GM18519 (cell line): ENCODE results near the gene CARMIL3.

ENCODE experiments used
- ATAC-seq: cut with Tn5 transposase; IDR thresholded peaks from one replicate; pipeline ENCODE4 v1.9.1; 2021; ENCODE audit warnings: mild to moderate bottlenecking, moderate library complexity; ENCODE audit not compliant: unreplicated experiment, low FRiP score

The CARMIL3 gene

GRCh38 chr14:24060443-24060842 lies 8.6 kb downstream of the CARMIL3 start:
- ATAC-seq = no peak

- ATAC-seq = no peak
These were observed 9.4 kb downstream of the CARMIL3 start for GRCh38 chr14:24060984-24061913.

- no peak for ATAC-seq
These were observed 10.6 kb downstream of the CARMIL3 start for GRCh38 chr14:24062216-24062980.

- ATAC-seq = no peak
These were observed 11.5 kb downstream of the CARMIL3 start for GRCh38 chr14:24063263-24063836.

- no peak for ATAC-seq
These were observed 12.4 kb downstream of the CARMIL3 start for GRCh38 chr14:24064091-24064795.

- ATAC-seq = no peak
These were observed 13.0 kb downstream of the CARMIL3 start for GRCh38 chr14:24064856-24065255.

- ATAC-seq = no peak
These were observed 13.6 kb downstream of the CARMIL3 start for GRCh38 chr14:24065408-24065807.

GRCh38 chr14:24066496-24067132 lies 14.8 kb downstream of the CARMIL3 start:
- ATAC-seq = no peak

DNA sequence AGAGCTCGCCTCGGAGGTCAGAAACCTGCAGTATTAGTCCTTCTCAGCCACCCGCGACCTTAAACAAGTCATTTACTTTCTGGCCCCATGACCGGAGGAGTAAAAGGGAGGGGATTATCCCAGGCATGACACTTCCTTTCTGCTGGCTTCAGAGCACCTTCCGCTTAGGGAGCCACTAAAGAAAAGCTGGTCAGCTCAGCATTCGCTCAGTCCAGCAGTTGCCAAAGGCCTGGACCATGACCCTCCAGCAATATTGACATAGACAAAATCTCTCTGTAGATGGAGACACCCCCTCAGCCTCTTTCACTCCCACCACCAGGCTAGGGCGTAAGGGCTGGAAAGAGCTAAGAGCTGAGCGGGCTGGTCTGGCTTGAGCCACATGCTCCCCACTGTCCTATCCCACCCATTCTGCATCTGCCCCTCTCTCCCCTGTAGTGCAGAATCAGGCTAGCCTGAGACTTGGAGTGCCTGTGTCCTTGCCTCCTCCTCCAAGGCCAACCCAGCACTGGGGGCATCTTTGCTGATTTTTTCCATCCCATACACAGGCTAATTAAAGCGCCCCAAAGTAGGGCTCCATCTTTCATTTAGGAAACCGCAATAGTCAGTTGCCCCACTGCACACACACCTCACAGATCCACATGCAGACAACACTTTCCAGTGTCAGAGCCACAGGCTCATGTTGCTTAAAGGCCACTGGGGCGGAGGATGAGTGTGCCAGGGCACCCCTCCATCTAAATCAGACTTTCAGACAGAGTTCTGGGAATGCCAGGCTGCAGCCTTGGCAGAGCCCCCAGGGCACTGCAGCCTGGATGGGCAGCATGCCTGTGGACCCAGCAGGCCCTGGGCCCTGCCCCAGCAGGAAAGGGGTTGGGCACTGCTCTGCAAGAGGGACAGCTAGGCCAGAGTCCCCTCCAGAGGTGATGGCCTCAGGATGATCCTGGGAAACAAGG lies 15.6 kb downstream of the CARMIL3 start:
- no peak for ATAC-seq

DNA sequence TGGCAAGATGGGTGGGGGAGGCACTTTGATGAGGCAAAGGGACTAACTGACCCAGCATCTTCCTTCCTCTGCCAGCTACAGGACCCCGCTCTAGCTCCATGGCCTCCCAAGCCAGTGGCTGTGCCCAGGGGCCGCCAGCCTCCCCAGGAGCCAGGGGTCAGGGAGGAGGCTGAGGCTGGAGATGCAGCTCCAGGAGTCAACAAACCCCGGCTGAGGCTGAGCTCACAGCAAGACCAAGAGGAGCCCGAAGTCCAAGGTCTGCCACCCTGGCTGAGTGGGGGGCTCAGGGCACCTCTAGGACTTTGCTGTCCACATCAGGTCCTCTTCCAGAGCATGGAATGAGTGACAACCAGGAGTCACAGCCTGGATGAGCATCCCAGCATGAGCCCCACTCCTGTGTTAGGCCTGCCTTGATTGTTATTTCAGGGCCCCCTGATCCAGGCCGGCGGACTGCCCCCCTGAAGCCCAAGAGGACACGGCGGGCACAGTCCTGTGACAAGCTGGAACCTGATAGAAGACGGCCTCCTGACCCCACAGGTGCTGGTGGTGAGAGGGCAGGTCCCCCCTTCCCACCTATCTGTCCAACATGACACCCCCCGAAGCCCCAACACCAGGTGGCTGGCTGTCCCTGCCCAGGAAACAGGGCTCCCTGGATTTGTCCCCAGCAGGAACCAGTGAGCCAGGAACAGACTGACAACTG lies 17.1 kb downstream of the CARMIL3 start:
- ATAC-seq = no peak

- ATAC-seq = no peak
These were observed 17.6 kb downstream of the CARMIL3 start for GRCh38 chr14:24069411-24069735.

DNA sequence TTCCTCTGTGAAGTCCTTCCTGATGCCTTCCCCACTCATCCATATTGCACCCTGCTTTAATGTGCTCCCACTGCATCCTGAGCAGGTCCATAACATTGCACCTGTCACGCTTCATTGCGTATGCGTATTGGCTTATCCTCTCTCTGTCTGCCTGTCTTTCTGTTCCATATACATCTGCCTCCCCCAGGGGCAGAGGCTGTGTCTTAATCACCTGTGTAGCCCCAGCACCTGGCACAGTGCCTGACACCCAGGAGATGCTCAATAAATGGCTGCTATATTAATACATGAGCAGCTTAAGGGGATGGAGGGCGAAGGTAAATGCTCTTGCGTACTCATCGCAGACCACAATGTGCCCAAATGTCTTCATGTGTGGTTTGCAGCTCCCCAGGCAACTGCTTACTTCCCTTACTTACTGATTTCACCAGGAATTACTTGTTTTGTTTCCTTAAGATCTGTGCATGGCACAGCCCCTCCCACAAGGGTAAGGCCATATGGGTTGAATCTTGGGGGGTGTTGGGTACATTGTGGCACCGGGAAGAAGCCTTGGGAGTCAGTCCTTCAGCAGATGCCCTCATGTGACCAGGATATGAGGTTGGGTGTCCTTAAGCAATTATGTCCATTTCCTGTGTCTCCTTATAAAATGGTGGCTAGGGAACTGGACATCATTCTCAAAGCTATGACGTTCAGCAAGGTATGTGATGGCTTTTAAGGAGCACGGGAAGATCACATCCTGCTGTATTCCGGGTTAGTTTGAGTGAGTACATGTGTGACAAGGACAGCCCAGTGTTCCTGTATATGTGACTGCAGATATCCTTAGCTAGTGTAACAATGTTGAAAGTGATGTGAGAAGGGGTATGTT lies 18.7 kb downstream of the CARMIL3 start:
- ATAC-seq = no peak

DNA sequence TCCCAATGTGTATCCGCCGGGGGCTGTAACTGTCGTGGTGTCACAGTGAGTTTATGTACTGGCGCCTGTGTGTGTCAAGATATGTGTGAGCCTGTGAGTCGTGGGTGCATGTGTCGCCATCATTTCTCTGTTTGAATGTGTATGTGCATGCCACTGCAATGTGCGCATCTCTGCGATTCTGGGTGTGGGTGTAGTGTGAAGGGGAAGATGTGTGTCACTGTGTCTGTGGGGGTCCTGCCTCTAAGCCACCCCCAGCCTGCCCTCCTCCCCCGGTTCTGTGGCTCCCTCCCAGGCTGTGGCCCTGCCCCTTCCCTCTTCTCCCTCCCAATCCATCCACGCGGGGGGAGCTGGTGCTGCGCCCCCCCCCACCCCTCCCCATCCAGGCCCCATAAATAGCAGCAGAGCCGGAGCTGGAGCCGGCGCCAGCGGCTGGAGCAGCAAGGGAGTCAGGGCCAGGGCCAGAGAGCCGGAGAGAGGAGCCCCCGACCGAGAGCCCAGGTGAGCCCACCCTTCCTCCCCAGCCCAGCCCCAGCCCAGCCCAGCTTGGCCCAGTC lies 19.4 kb downstream of the CARMIL3 start, which contains the start of gene CPNE6:
TSS of gene CPNE6 (plus strand) at position 419 of the 554 bp plus-strand sequence. CDS start 1,375 bp downstream, outside the sequence.
- no peak for ATAC-seq

- no peak for ATAC-seq
These were observed 20.1 kb downstream of the CARMIL3 start for GRCh38 chr14:24071836-24072430.

- no peak for ATAC-seq
These were observed 20.6 kb downstream of the CARMIL3 start for GRCh38 chr14:24072436-24072835.

- ATAC-seq = no peak
These were observed 21.4 kb downstream of the CARMIL3 start for GRCh38 chr14:24072881-24073877.
